NT2/D1 (cell line): ENCODE results near the gene GRAMD1B.

Experiments used
- SUZ12 ChIP-seq: IDR thresholded peaks from 2 replicates; pipeline ENCODE4 v1.6.1; 2011; ENCODE audit not compliant: insufficient read length, insufficient read depth; ENCODE audit errors: extremely low read depth
- YY1 ChIP-seq: IDR thresholded peaks from 2 replicates; pipeline ENCODE4 v1.6.1; 2011; ENCODE audit not compliant: insufficient read length, insufficient read depth

GRCh38 chr11:123493349-123494063 is 63.4 kb downstream of the GRAMD1B start:
- no peak for TF ChIP-seq YY1
- no peak for TF ChIP-seq SUZ12
